ENCODE data around the gene IL20RA.
"Not testable (repeated sequence)": the region's sequence is repeated elsewhere in the genome, so short reads cannot be mapped to it uniquely, and the experiment has no call there.

Gene IL20RA

GRCh38 chr6:136963259-136963658, 81.5 kb downstream of the IL20RA start:
- peaks cover 42% of the 10 kb centered on the region for H3K4me1 ChIP-seq
- no peak overlapping the region for H3K4me3 ChIP-seq
- no peak for TF ChIP-seq Cebpa-rat (IDR thresholded peaks at IDR 0.05)
- peak overlapping the region; percentile 50 for H3K4me2 ChIP-seq
- no peak overlapping the region for H3K27ac ChIP-seq
- no peaks in the 10 kb centered on the region for H3K36me3 ChIP-seq
- H4K20me1 ChIP-seq, result no peaks in the 10 kb centered on the region
- no peaks in the 10 kb centered on the region for H3K27me3 ChIP-seq
- no peak overlapping the region for H3K9ac ChIP-seq
- H3K9me3 ChIP-seq, result no peaks in the 10 kb centered on the region

DNA sequence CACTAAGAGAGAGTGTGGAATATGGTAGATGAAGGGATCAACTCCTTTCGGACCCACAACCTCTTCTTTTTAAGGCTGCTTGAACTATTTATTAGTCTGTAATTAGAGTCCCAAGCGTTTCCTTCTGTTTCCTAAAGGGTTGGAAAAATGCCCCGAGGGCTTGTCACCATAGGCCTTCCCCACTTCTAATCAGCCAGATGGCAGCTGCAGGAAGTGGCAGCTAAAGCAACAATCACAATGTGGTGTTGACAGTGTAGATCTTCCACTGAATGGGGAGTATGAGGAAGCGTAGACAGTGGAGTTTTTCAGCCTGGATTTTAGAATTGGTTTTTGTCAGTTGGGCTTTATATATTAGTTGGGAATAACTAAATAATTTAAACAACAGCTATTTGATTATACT, 82.1 kb downstream of the IL20RA start:
- Histone ChIP-seq H3K4me3 (no peak overlapping the region), H3K27ac (peak overlapping the region; percentile 27; the same call in 1 of the 2 replicates), H4K20me1 (no peaks in the 10 kb centered on the region), H3K9ac (no peak overlapping the region; the same call in 1 of the 2 replicates), H3K4me1 (peaks cover 46% of the 10 kb centered on the region), H3K27me3 (no peaks in the 10 kb centered on the region), H3K36me3 (no peaks in the 10 kb centered on the region), H3K9me3 (no peaks in the 10 kb centered on the region), H3K4me2 (peak overlapping the region; percentile 50)
- no peak for TF ChIP-seq Cebpa-rat (IDR thresholded peaks at IDR 0.05)

GRCh38 chr6:136961848-136962247, 82.9 kb downstream of the IL20RA start:
- no peaks in the 10 kb centered on the region for H3K27me3 ChIP-seq
- H3K4me3 ChIP-seq, result no peak overlapping the region
- H3K4me2 ChIP-seq, result peak overlapping the region; percentile 50
- H3K36me3 ChIP-seq, result no peaks in the 10 kb centered on the region
- H3K9me3 ChIP-seq, result no peaks in the 10 kb centered on the region
- no peak overlapping the region for H3K9ac ChIP-seq
- TF ChIP-seq Cebpa-rat (IDR thresholded peaks at IDR 0.05), result no peak
- no peak overlapping the region for H3K27ac ChIP-seq
- H3K4me1 ChIP-seq, result peaks cover 53% of the 10 kb centered on the region
- no peaks in the 10 kb centered on the region for H4K20me1 ChIP-seq

GRCh38 chr6:136960781-136961180, 84.0 kb downstream of the IL20RA start:
- H3K4me3 ChIP-seq, result no peak overlapping the region
- no peaks in the 10 kb centered on the region for H3K27me3 ChIP-seq
- TF ChIP-seq Cebpa-rat (IDR thresholded peaks at IDR 0.05), result no peak
- H3K4me1 ChIP-seq, result peaks cover 57% of the 10 kb centered on the region
- H3K27ac ChIP-seq, result no peak overlapping the region
- no peaks in the 10 kb centered on the region for H3K9me3 ChIP-seq
- no peak overlapping the region for H3K4me2 ChIP-seq
- no peak overlapping the region for H3K9ac ChIP-seq
- no peaks in the 10 kb centered on the region for H3K36me3 ChIP-seq
- H4K20me1 ChIP-seq, result no peaks in the 10 kb centered on the region

- not testable (repeated sequence) for H3K36me3 ChIP-seq, H3K27ac ChIP-seq, H3K4me3 ChIP-seq, H3K4me2 ChIP-seq, H3K9me3 ChIP-seq, H3K9ac ChIP-seq, H4K20me1 ChIP-seq, H3K27me3 ChIP-seq
- H3K4me1 ChIP-seq, result peaks cover 66% of the 10 kb centered on the region
These were observed 84.8 kb downstream of the IL20RA start for GRCh38 chr6:136959935-136960334.

GRCh38 chr6:136959471-136959891, 85.3 kb downstream of the IL20RA start:
- no peak for TF ChIP-seq Cebpa-rat (IDR thresholded peaks at IDR 0.05)
- no peaks in the 10 kb centered on the region for H3K27me3 ChIP-seq
- no peak overlapping the region for H3K9ac ChIP-seq
- no peaks in the 10 kb centered on the region for H3K36me3 ChIP-seq
- no peak overlapping the region for H3K4me3 ChIP-seq
- no peaks in the 10 kb centered on the region for H4K20me1 ChIP-seq
- peak overlapping the region; percentile 6; the same call in 1 of the 2 replicates for H3K4me2 ChIP-seq
- H3K27ac ChIP-seq, result no peak overlapping the region
- no peaks in the 10 kb centered on the region for H3K9me3 ChIP-seq
- peaks cover 65% of the 10 kb centered on the region for H3K4me1 ChIP-seq

- no peaks in the 10 kb centered on the region for H4K20me1 ChIP-seq
- TF ChIP-seq Cebpa-rat (IDR thresholded peaks at IDR 0.05), result no peak
- H3K27me3 ChIP-seq, result no peaks in the 10 kb centered on the region
- peaks cover 60% of the 10 kb centered on the region for H3K4me1 ChIP-seq
- H3K4me2 ChIP-seq, result no peak overlapping the region; the same call in 1 of the 2 replicates
- no peak overlapping the region for H3K27ac ChIP-seq
- H3K9ac ChIP-seq, result no peak overlapping the region
- no peaks in the 10 kb centered on the region for H3K9me3 ChIP-seq
- no peak overlapping the region for H3K4me3 ChIP-seq
- H3K36me3 ChIP-seq, result no peaks in the 10 kb centered on the region
These were observed 86.6 kb downstream of the IL20RA start for GRCh38 chr6:136958168-136958567.

DNA sequence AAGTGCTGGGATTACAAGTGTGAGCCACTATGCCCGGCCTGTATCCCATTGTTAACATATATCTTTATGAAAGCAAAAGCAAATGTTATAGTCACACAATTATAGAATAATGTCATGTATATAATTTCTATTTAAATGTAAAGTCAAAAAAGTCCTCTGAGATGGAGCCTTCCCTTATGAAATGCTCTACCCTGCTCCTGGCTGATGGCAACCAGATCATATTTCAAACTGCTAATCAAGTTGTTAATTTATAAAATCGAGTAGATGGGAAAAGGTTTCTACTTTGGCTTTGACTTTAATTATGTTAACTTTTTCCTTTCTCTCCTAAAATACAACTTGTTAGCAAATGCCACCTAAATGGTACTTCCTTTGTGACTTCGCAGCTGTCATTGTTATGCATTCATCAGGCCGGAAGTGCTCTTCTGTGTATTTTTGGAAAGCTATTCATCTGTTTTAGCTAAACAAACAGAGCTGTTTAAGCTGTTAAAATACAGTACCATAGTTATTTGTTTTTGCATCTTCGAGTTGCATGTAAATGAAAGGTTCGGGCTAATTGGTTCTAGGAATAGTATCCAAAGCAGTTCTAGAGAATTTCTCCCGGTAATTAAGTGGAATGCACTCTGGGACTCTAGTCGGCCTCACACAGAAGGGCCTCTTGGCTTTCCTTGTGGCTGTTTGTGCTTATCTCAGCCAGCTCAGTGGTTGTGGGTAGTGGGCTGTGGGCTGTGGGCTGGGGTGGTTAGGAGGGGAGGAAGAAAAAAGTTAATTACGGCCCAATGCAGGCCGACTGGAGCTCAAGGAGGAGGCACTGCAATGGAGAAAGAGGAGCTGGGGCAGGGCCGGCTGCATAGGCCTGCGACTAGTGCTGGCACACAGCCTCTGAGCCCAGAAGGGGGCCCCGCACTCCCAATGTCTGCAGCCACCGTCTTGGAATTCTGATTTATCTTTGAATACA, 87.9 kb downstream of the IL20RA start:
- H3K27ac ChIP-seq, result peak overlapping the region; percentile 78
- peak overlapping the region; percentile 76 for H3K4me2 ChIP-seq
- peaks cover 54% of the 10 kb centered on the region for H3K4me1 ChIP-seq
- H3K9ac ChIP-seq, result peak overlapping the region; percentile 57; the same call in 1 of the 2 replicates
- H3K27me3 ChIP-seq, result no peaks in the 10 kb centered on the region
- peak overlapping the region; percentile 25; the same call in 1 of the 2 replicates for H3K4me3 ChIP-seq
- no peaks in the 10 kb centered on the region for H3K9me3 ChIP-seq
- no peak for TF ChIP-seq Cebpa-rat (IDR thresholded peaks at IDR 0.05)
- H4K20me1 ChIP-seq, result no peaks in the 10 kb centered on the region
- H3K36me3 ChIP-seq, result no peaks in the 10 kb centered on the region

GRCh38 chr6:136955123-136955522, 89.6 kb downstream of the IL20RA start:
- H3K4me2 ChIP-seq, result 0 out of 2 replicates have a peak overlapping the region, but pooled peaks have one; percentile 4
- no peaks in the 10 kb centered on the region for H4K20me1 ChIP-seq
- H3K9ac ChIP-seq, result no peak overlapping the region
- peaks cover 54% of the 10 kb centered on the region for H3K4me1 ChIP-seq
- H3K36me3 ChIP-seq, result no peaks in the 10 kb centered on the region
- H3K4me3 ChIP-seq, result no peak overlapping the region
- H3K27ac ChIP-seq, result no peak overlapping the region
- H3K27me3 ChIP-seq, result no peaks in the 10 kb centered on the region
- H3K9me3 ChIP-seq, result no peaks in the 10 kb centered on the region
- no peak for TF ChIP-seq Cebpa-rat (IDR thresholded peaks at IDR 0.05)

DNA sequence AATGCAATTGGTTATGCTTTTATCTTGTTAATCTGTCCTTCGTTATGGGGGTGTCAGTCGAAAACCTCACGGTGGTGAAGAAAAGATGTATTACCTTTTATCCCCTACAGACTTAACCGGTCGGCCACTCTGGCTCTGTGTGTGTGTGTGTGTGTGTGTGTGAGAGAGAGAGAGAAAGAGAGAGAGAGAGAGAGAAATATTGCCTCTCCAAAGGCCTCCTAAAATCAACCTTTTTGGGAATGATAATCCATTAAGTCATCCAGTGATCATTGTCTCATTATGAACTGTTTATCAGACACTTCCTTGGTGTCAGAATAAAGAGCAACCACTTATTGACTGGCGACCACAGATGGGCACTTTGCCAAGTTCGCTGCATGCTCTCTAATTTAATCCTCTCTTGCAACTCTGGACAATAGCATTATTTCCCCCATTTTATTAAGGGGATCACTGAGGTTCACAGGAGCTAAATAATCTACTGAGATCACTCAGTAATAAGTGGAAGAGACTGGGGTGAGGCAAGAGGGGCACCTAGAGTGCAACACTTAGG, 92.0 kb downstream of the IL20RA start:
- Histone ChIP-seq H3K27me3 (no peaks in the 10 kb centered on the region), H4K20me1 (no peaks in the 10 kb centered on the region), H3K4me1 (peaks cover 36% of the 10 kb centered on the region), H3K36me3 (no peaks in the 10 kb centered on the region), H3K4me3 (no peak overlapping the region), H3K9ac (no peak overlapping the region), H3K4me2 (peak overlapping the region; percentile 28), H3K9me3 (peaks cover 4% of the 10 kb centered on the region; the same call in 1 of the 2 replicates), H3K27ac (no peak overlapping the region)
- TF ChIP-seq Cebpa-rat (IDR thresholded peaks at IDR 0.05), result no peak

Measured in BLaER1 (cell line).